Epithelial cell of proximal tubule (primary cell): ENCODE results near the gene MMP24OS. TPM values are rescaled to one million over a fixed set of nuclear protein-coding genes. Genes with fewer than 3 reads are reported as not detected.

Source experiments
- DNase-seq: peaks from one replicate; pipeline ENCODE4 v3.0.0-alpha.2; 2011; ENCODE audit warnings: low read depth
- H3K4me3 ChIP-seq: 2 replicates; pipeline ENCODE4 v1.5.1; 2011; ENCODE audit warnings: low read depth, mild to moderate bottlenecking, low read length
- total RNA-seq: library from RNA; depleted of rRNA; stranded (reverse); fragments of >200 nt; gene quantifications from 2 replicates; pipeline ENCODE4 v1.2.3, GENCODE V29; 2015
- TF ChIP-seq, protein P1 (sequence below): conservative IDR thresholded peaks from 2 replicates; pipeline ENCODE4 v1.5.1; 2012; ENCODE audit warnings: low read depth, mild to moderate bottlenecking, low read length

MMP24OS gene
- total RNA-seq, 1 donor from 2014 or later: 32.3 TPM

DNA sequence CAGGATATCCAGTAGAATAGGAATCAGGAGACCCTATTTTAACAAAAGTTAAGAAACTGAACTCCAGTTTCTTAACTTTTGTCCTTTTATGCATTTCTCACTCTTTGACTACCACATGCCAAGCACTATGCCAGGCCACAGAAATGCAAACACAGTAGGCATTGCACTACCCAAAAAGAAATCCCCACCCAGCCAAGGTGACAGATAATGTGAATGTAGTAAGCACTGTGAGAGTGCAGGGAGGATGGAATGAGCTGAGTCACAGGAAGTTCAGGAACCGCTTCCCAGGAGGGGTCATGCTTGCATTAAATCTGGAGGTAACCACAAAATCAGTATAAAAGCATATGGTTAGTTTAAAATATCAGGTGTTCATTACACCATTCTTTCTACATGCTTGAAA lies 34.4 kb upstream of the MMP24OS start:
- TF ChIP-seq, protein P1, sequence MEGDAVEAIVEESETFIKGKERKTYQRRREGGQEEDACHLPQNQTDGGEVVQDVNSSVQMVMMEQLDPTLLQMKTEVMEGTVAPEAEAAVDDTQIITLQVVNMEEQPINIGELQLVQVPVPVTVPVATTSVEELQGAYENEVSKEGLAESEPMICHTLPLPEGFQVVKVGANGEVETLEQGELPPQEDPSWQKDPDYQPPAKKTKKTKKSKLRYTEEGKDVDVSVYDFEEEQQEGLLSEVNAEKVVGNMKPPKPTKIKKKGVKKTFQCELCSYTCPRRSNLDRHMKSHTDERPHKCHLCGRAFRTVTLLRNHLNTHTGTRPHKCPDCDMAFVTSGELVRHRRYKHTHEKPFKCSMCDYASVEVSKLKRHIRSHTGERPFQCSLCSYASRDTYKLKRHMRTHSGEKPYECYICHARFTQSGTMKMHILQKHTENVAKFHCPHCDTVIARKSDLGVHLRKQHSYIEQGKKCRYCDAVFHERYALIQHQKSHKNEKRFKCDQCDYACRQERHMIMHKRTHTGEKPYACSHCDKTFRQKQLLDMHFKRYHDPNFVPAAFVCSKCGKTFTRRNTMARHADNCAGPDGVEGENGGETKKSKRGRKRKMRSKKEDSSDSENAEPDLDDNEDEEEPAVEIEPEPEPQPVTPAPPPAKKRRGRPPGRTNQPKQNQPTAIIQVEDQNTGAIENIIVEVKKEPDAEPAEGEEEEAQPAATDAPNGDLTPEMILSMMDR: no peak
- no peak overlapping the region for H3K4me3 ChIP-seq
- peak; percentile 73 for DNase-seq

GRCh38 chr20:35311822-35312221 lies 33.9 kb upstream of the MMP24OS start:
- H3K4me3 ChIP-seq: no peak overlapping the region
- TF ChIP-seq, protein P1: no peak
- no peak for DNase-seq

DNA sequence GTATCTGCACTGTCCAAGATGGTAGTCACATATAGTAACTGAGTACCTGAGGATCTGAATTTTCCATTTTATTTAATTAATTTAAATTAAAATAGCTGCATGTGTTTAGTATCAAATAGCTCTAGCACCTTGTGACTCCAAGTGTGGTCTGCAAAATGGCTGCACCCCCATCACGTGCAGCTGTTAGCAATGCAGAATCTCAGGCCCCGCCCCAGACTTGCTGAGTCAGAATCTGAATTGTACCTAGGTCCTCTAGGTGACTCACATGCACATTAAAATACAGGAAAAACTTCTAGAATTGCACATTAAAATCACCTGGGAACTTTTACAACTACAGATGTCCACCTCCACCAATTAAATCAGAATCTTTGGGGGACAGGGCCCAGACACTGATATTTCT lies 33.5 kb upstream of the MMP24OS start:
- no peak overlapping the region for H3K4me3 ChIP-seq
- peak; percentile 48 for DNase-seq
- TF ChIP-seq, protein P1: no peak

- TF ChIP-seq, protein P1: no peak
- DNase-seq: peak; percentile 65
- no peak overlapping the region for H3K4me3 ChIP-seq
Measured at GRCh38 chr20:35307666-35308653, 30.0 kb upstream of the MMP24OS start.

DNA sequence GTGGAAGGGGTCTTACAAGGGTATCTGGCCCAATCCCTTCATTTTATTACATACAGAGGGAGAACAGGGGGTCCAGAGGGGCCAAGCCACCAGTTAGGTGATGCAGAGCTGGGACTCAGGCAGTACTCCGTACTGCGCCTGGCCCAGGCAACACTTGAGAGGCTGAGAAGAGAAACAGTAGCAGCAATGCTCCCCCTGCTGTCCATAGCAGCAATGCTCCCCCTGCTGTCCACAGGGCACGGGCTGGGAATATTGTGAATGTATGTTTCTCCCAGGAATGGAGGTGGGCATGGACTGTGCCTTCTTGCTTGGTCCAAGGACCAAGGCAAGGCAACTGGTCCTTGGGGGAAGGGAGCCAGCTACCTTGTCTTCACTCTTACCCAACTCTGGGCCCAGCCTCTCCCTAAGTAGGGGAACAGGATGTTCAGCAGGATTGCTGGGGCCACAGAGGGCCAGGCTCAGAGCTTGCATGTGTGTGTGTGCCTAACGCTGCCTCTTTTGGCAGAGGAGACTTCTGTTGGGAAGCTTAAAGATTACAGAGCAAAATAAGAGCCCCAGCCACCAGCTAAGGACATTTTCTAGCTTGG lies 29.1 kb upstream of the MMP24OS start:
- no peak for DNase-seq
- H3K4me3 ChIP-seq: no peak overlapping the region
- TF ChIP-seq, protein P1: peak; percentile 94

GRCh38 chr20:35305682-35306556 lies 28.0 kb upstream of the MMP24OS start:
- TF ChIP-seq, protein P1: no peak
- peak; percentile 95 for DNase-seq
- H3K4me3 ChIP-seq: no peak overlapping the region
